Motor neuron (in vitro differentiated cells): ENCODE data around the gene NUP35. TPM values are rescaled to one million over a fixed set of nuclear protein-coding genes. Genes with fewer than 3 reads are reported as not detected.

Experiments
- ATAC-seq, 8 experiments: fragments of 200-7000 bp; cut with Tn5 transposase; replicated peaks in 6 of 8; 2 replicates each; pipeline ENCODE4 v1.8.0; 2021; ENCODE audit warnings: mild to moderate bottlenecking in 8 of 8, moderate library complexity in 8 of 8
- H3K27ac ChIP-seq, 2 donors: fragments of 250-450 bp; sonication (Bioruptor Pico); 2 replicates each; pipeline ENCODE4 v1.9.0; 2021; ENCODE audit warnings: antibody characterized with exemption in 2 of 2, mild to moderate bottlenecking in 2 of 2, moderate library complexity in 1 of 2
- H3K4me1 ChIP-seq, 2 donors: fragments of 250-450 bp; sonication (Bioruptor Pico); replicated peaks in 1 of 2; 2 replicates each; pipeline ENCODE4 v1.6.1; 2021; ENCODE audit warnings: antibody characterized with exemption in 2 of 2, mild to moderate bottlenecking in 2 of 2, moderate library complexity in 1 of 2
- H3K4me3 ChIP-seq, 5 donors: fragments of 250-450 bp; sonication (Bioruptor Pico); 2 replicates each; pipeline ENCODE4 v1.9.0; 2021; ENCODE audit warnings: antibody characterized with exemption in 5 of 5, mild to moderate bottlenecking in 5 of 5, moderate library complexity in 4 of 5
- WGBS, 10 experiments: fragments of 450-650 bp; shearing (Covaris generic); methylation state at CpG; one replicate each; pipeline ENCODE4 v1.0.0; 2022; 5-methylcytosine and 5-hydroxymethylcytosine counted together
- in situ Hi-C, 9 experiments: fragments of 400-800 bp; cut with MboI; loops; one replicate each; pipeline ENCODE4 v1.15.0; 2021; ENCODE audit warnings: low sequenced_read_pairs in 9 of 9, low pct_unique_long_range_greater_than_20kb in 2 of 9; ENCODE audit not compliant: unreplicated experiment in 9 of 9
- total RNA-seq, 8 experiments: library from RNA; unstranded; fragments of 300-600 nt; gene quantifications; 2 replicates each; pipeline versions ENCODE4 v1.2.3 to v1.2.4, GENCODE V29; 2022

Gene NUP35
- total RNA-seq, 8 experiments from 2014 or later, result 14.7 to 31.6 (median 20.7) TPM

DNA sequence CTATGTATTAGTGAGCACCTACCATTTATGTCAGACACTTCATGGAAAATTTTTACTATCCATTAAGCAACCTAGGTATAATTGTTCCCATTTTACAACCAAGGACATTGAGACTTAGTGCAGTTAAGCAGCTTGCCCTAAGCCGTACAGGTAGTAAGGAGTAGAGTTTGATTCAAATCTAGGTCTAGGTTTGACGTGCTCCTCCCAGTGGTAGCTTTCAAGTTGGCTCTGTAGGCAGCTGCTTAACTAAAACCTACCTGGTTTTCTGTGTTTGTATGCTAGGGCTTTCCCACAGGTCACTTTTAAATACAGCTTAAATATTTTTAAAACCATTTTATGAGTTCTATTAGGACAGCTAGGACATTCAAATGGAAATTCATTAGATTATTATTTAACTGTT is 69.7 kb downstream of the NUP35 start:
- H3K4me3 ChIP-seq, result no peak overlapping the region
- H3K27ac ChIP-seq, result no peak overlapping the region
- WGBS, 10 experiments, result 88 to 100% (median 100%) methylated on average over 1 to 2 of the region's 2 CpGs; no CpG with 5 or more reads in 4 of the 10 experiments
- no peak for ATAC-seq
- in situ Hi-C loops, result no loop called here
- no peaks in the 10 kb centered on the region for H3K4me1 ChIP-seq

DNA sequence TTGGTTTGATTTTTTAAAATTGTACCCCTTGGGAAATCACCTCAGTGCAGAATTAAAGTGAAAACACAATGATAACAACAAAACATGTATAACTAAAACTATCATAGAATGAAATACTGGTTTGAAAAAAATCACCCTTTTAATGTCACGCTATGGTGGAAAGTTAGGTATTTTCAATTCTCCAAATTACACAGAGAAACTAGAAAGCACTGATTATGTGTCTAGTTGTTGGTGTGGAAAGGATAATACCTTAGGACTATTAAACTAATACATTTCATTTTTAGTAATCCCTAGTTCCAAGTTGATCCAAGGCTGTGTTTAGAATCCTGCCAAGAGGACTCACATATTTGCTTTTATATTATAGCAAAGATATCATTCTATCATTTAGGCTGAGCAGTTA is 71.2 kb downstream of the NUP35 start:
- WGBS, 10 experiments, result 91 to 100% (median 100%) methylated on average over 1 of the region's 1 CpG; no CpG with 5 or more reads in 4 of the 10 experiments
- H3K27ac ChIP-seq, result no peak overlapping the region
- no peak for ATAC-seq
- H3K4me3 ChIP-seq, result no peak overlapping the region
- no peaks in the 10 kb centered on the region for H3K4me1 ChIP-seq
- in situ Hi-C loops, result no loop called here

DNA sequence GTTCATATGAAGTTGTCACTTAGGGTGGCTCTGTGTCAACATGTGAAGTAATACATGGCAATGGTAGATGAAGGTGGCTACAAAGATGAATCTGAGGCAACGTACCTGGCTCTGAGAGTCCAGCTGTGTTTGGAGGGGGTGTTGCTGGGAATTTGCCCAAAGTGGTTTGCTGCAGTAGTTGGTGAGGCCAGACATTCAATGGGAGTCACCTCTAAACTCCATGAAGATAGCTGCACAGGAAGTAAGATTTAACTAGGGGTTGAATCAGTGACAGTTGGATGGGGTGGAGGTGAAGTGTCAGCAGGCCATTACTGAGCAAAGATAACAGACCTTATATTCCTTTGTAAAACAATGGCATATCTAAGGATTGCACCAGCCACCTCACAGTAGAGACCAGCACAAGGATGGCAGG is 71.8 kb downstream of the NUP35 start:
- Histone ChIP-seq H3K4me1 (no peaks in the 10 kb centered on the region), H3K4me3 (no peak overlapping the region), H3K27ac (no peak overlapping the region)
- WGBS, 10 experiments, result 100% methylated on average over 1 of the region's 1 CpG; no CpG with 5 or more reads in 4 of the 10 experiments
- ATAC-seq, result no peak
- in situ Hi-C loops, result no loop called here

DNA sequence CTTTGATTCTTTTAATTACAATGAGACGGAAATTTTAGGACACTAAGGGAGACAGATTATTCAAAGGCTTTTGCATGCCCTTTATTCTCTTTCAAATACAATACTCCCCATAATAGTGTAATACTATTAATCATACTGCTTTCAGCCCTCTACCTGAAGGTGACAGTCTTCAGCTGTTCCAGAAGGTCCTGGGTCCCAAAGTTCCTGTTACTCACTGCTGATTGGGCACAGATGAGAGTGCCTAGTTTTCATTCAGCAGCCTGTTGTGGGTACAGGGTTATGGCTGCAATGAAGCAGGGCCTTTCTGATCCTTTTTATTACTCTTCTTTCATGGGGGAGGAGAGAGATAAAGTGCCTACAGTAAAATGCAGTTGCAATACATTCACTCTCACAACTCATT is 80.2 kb downstream of the NUP35 start:
- 75 to 100% (median 95%) methylated on average over 1 of the region's 1 CpG; no CpG with 5 or more reads in 2 of the 10 experiments for WGBS, 10 experiments
- no peaks in the 10 kb centered on the region for H3K4me1 ChIP-seq
- H3K4me3 ChIP-seq, result no peak overlapping the region
- in situ Hi-C loops, result no loop called here
- no peak for ATAC-seq
- no peak overlapping the region for H3K27ac ChIP-seq

DNA sequence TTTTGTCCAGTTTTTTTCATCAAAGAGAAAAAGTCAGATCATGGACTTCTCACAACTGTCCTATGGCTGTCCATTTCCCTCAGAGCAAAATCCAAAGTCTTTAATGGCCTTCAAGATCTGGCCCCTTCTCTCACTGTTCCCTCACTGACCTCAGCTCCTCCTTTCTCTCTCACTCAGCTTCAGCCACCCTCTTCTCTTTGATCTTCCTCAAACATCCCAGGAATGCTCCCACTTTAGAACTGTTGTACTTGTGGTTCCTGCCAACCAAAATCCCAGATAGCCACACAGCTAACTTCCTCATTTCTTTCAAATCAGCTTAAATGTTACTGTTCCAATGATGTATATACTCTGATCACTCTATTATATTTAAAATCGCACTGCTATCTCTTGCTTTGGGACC is 82.9 kb downstream of the NUP35 start:
- no peak for ATAC-seq
- Histone ChIP-seq H3K4me1 (no peaks in the 10 kb centered on the region), H3K4me3 (no peak overlapping the region), H3K27ac (no peak overlapping the region)
- WGBS, 10 experiments, result 92 to 100% (median 100%) methylated on average over 1 of the region's 1 CpG; no CpG with 5 or more reads in 1 of the 10 experiments
- in situ Hi-C loops, result no loop called here

DNA sequence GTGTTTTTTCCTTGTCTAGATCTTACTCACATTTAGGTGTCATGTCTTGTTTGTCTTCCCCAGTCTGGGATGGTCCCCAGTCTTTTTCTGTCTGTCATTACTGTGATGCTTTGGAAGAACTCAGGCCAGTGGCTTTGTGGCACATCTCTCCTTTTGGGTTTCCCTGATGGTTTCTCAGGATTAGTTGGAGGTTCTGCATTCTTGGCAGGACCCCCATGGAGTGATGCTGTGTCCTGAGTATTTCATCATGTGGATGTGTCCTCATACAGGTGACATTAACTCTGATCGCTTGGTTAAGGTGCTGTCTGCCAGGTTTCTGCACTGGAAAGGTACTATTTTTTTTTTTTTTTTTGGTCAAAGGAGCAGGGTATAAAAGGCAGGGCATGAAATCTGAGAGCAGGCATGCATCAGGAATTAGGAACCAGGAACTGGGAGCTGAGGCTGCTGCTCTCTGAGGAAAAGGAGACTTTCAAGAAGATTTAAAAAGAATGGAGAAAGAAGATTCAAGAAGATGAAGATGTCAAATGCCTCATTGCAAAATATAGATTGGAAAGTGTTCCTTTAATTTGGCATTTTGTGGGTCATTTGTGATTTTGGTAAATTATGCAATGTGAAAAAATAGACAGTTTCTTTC is 85.3 kb downstream of the NUP35 start:
- ATAC-seq, result no peak
- Histone ChIP-seq H3K4me1 (no peaks in the 10 kb centered on the region), H3K4me3 (no peak overlapping the region), H3K27ac (no peak overlapping the region)
- in situ Hi-C loops, result no loop called here
- 100% methylated on average over 1 of the region's 1 CpG; no CpG with 5 or more reads in 6 of the 10 experiments for WGBS, 10 experiments

Other genes with a start within 250 kb of the NUP35 start
- gene NCKAP1, start 86.0 kb upstream of the NUP35 start, total RNA-seq, result 100 to 1,000 TPM in 2 of 8 experiments, 10 to 100 TPM in 6; 70.3 to 136 (median 86.6) TPM
- gene DUSP19, start 45.7 kb upstream of the NUP35 start, total RNA-seq, result 1 to 10 TPM; 2.1 to 5.6 (median 3.5) TPM